GM12878 (cell line): ENCODE data around the gene OVCA2. TPM values are rescaled to one million over a fixed set of nuclear protein-coding genes. Genes with fewer than 3 reads are reported as not detected.

ENCODE experiments used
- ATAC-seq: fragments of 200-7000 bp; cut with Tn5 transposase; 3 replicates; pipeline ENCODE4 v1.9.1; 2020; ENCODE audit warnings: mild to moderate bottlenecking, moderate library complexity
- BruUV-seq: library from RNA; stranded (reverse); fragments of 400-500 nt; replicated peaks from 2 replicates; lab custom pipeline; 2021; lab: Mats Ljungman, UMichigan
- CTCF ChIA-PET: fragments of 300-600 bp; sonication (Branson Sonifier 250); formaldehyde crosslinking; extraction: SDS; loops from one replicate; lab custom pipeline; 2021; ENCODE audit warnings: inconsistent platforms; lab: Yijun Ruan, JAX
- POLR2A ChIA-PET: fragments of 350-600 bp; formaldehyde crosslinking; extraction: SDS; loops from one replicate; lab custom pipeline; 2021; ENCODE audit warnings: inconsistent platforms; lab: Charles Lee
- RAD21 ChIA-PET: fragments of 300-600 bp; sonication (Branson Sonifier 250); formaldehyde crosslinking; loops from one replicate; lab custom pipeline; 2023; ENCODE audit warnings: antibody characterized with exemption; ENCODE audit not compliant: unreplicated experiment; lab: Charles Lee
- SMC1A ChIA-PET: fragments of 300-600 bp; sonication (Branson Sonifier 250); formaldehyde crosslinking; loops from one replicate; lab custom pipeline; 2023; ENCODE audit not compliant: unreplicated experiment, uncharacterized antibody; lab: Charles Lee
- DNase-seq: peaks from one replicate; pipeline ENCODE4 v3.0.0-alpha.2; 2011; ENCODE audit warnings: low read depth, low spot score
- FAIRE-seq: peaks from 3 replicates; lab custom pipeline; 2011; peaks lifted over from hg19 to GRCh38; lab: Jason Lieb, UNC
- H2AFZ ChIP-seq: 2 replicates; pipeline ENCODE4 v1.6.0; 2011; ENCODE audit warnings: low read depth, low read length, control low read depth; ENCODE audit not compliant: control insufficient read depth
- H3K27ac ChIP-seq: 2 replicates; pipeline ENCODE4 v1.5.1; 2011; ENCODE audit warnings: control low read depth; ENCODE audit not compliant: control insufficient read depth, insufficient read depth
- H3K27me3 ChIP-seq, 2 experiments: replicated peaks in 1 of 2; 2 replicates each; pipeline versions ENCODE4 v1.6.0 to v1.6.1; 2011; ENCODE audit warnings: low read length in 1 of 2; ENCODE audit not compliant: control insufficient read depth in 2 of 2, insufficient read depth in 2 of 2
- H3K36me3 ChIP-seq, 2 experiments: 2 replicates each; pipeline ENCODE4 v1.5.1; 2011; ENCODE audit warnings: low read length in 1 of 2; ENCODE audit not compliant: control insufficient read depth in 2 of 2, insufficient read depth in 2 of 2
- H3K4me1 ChIP-seq: 2 replicates; pipeline ENCODE4 v1.6.1; 2011; ENCODE audit warnings: mild to moderate bottlenecking, low read length, moderate library complexity, mixed read lengths; ENCODE audit not compliant: control insufficient read depth, insufficient read depth
- H3K4me2 ChIP-seq: 2 replicates; pipeline ENCODE4 v1.6.0; 2011; ENCODE audit warnings: control low read depth; ENCODE audit not compliant: control insufficient read depth, insufficient read depth
- H3K4me3 ChIP-seq: fragments of 200-600 bp; sonication (generic); 2 replicates; pipeline ENCODE4 v1.5.1; 2016
- H3K79me2 ChIP-seq: 2 replicates; pipeline ENCODE4 v1.6.0; 2011; ENCODE audit warnings: low read length; ENCODE audit not compliant: control insufficient read depth, insufficient read depth
- H3K9ac ChIP-seq: 2 replicates; pipeline ENCODE4 v1.8.0; 2011; ENCODE audit warnings: low read length, control low read depth, mixed read lengths; ENCODE audit not compliant: control insufficient read depth, insufficient read depth
- H3K9me3 ChIP-seq: replicated peaks from 3 replicates; pipeline ENCODE4 v1.5.1; 2011; ENCODE audit warnings: mild to moderate bottlenecking, low read length; ENCODE audit not compliant: control insufficient read depth, insufficient read depth
- H4K20me1 ChIP-seq: 2 replicates; pipeline ENCODE4 v1.6.0; 2011; ENCODE audit not compliant: control insufficient read depth, insufficient read depth
- BCL11A ChIP-seq: IDR thresholded peaks from 2 replicates; pipeline ENCODE4 v1.6.1; 2011; ENCODE audit warnings: low read depth, low read length
- CREB1 ChIP-seq: IDR thresholded peaks from 2 replicates; pipeline ENCODE4 v1.6.1; 2012; ENCODE audit warnings: low read depth, mild to moderate bottlenecking, inconsistent platforms
- E2F4 ChIP-seq: IDR thresholded peaks from 2 replicates; pipeline ENCODE4 v1.6.1; 2012; ENCODE audit warnings: low read depth, low read length, improper control_type of control experiment
- HCFC1 ChIP-seq: fragments of 150-350 bp; IDR thresholded peaks from 2 replicates; pipeline ENCODE4 v1.6.1; 2014; ENCODE audit warnings: low read length
- HDGF ChIP-seq: fragments of 450-650 bp; IDR thresholded peaks from 2 replicates; pipeline ENCODE4 v1.6.1; 2016; ENCODE audit warnings: antibody characterized with exemption
- NR2C1 ChIP-seq: fragments of 450-650 bp; IDR thresholded peaks from 2 replicates; pipeline ENCODE4 v1.6.1; 2017; ENCODE audit warnings: antibody characterized with exemption, mild to moderate bottlenecking, moderate library complexity
- RUNX3 ChIP-seq: IDR thresholded peaks from 2 replicates; pipeline ENCODE4 v1.6.1; 2012; ENCODE audit warnings: low read length, inconsistent platforms
- ZNF217 ChIP-seq: fragments of 450-650 bp; IDR thresholded peaks from 2 replicates; pipeline ENCODE4 v1.6.1; 2017; ENCODE audit warnings: antibody characterized with exemption, mild to moderate bottlenecking
- WGBS: methylation state at CpG from one replicate; pipeline ENCODE4 v1.1.6; 2016; ENCODE audit warnings: low lambda C conversion rate; ENCODE audit not compliant: insufficient replicate concordance, insufficient coverage; ENCODE audit errors: missing lambda C conversion rate; 5-methylcytosine and 5-hydroxymethylcytosine counted together
- in situ Hi-C: fragments of 300-500 bp; cut with MboI; formaldehyde crosslinking; loops from 9 replicates; pipeline ENCODE4 v1.14.3; 2018; ENCODE audit warnings: mixed read lengths
- intact Hi-C: fragments of 100-400 bp; cut with micrococcal nuclease; formaldehyde crosslinking; loops from one replicate; pipeline ENCODE4 v1.14.2; 2022; ENCODE audit not compliant: unreplicated experiment
- polyA plus RNA-seq, 11 experiments: library from polyadenylated mRNA; depleted of rRNA in 4 of 11; unstranded in 6 of 11; stranded (reverse) in 5 of 11; fragments of >200 nt; fragmentation: Nextera tagmentation in 4 of 11; fragmentation: Illumina TruSeq in 1 of 11; extraction: Ambion mirVana in 4 of 11; extraction: Trizol in 1 of 11; gene quantifications; 1 replicate in 1 of 11; 2 replicates in 10 of 11; pipeline versions ENCODE4 v1.2.1 to v1.2.3, GENCODE V29; 2011 to 2016; ENCODE audit warnings: inconsistent platforms in 2 of 11, missing spikeins in 2 of 11, low read depth in 1 of 11
- total RNA-seq, 4 experiments: library from RNA; depleted of rRNA in 3 of 4; stranded (reverse); fragments of >200 nt in 3 of 4; fragmentation: Illumina TruSeq in 1 of 4; extraction: Trizol in 1 of 4; gene quantifications; 2 replicates each; pipeline versions ENCODE4 v1.2.1 to v1.2.3, GENCODE V29; 2013 to 2021

Gene OVCA2
- total and polyA plus RNA-seq, 10 of the 15 experiments (the other 5 are each of a cell fraction or from before 2014, with no cell fraction given) = 6.1 to 75.3 (median 40.7) TPM

DNA sequence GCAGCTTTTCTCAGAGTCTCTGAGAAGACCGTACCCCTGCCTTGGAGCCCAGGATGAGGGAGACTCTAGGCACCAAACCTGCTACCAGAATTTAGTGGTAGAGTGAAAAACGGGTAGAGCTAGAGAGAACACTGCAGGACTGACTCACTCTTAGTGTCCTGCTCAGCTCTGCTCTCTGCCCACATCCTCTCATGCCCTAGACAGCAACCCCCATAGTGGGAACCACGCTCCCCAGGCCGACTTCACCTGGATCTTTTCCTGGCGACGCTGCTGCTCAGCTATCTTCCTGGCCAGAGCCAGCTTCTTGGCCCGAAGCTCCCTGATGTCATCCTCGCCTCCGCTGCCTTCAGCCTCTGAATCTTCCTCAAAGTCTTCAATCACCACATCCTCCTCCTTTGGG lies 39.7 kb downstream of the OVCA2 start:
- no TSS peak for BruUV-seq
- no peak for ATAC-seq
- H3K36me3 ChIP-seq = peaks cover 17 to 23% of the 10 kb centered on the region in 2 experiments
- 92% methylated on average over 9 of the region's 9 CpGs for WGBS
- H3K27me3 ChIP-seq = no peaks in the 10 kb centered on the region
- H3K4me1 ChIP-seq = peaks cover 39% of the 10 kb centered on the region
- intact Hi-C loops (no loop called here), in situ Hi-C loops (no loop called here)
- no peak overlapping the region for H3K27ac ChIP-seq
- no peak overlapping the region for H3K4me2 ChIP-seq
- no peak for DNase-seq
- no peak overlapping the region for H3K9ac ChIP-seq
- H3K79me2 ChIP-seq = no peaks in the 10 kb centered on the region; the same call in 1 of the 2 replicates
- ChIA-PET CTCF (interaction anchor here (1.0 to 3.0 kb wide), 4 partner anchors 9 to 41 kb away, joined by 3 to 28 read pairs (median 22); partner anchors contain the start of gene HIC1), RAD21 (interaction anchor here (1.1 to 1.8 kb wide), 4 partner anchors 8 to 163 kb away, joined by 3 to 9 read pairs (median 4); no protein-coding TSS in a partner anchor), POLR2A (interaction anchor here (0.6 to 2.0 kb wide), 2 partner anchors 8 to 9 kb away, joined by 4 to 7 read pairs; no protein-coding TSS in a partner anchor), SMC1A (interaction anchor here (0.9 to 4.4 kb wide), 5 partner anchors 11 to 165 kb away, joined by 3 to 41 read pairs (median 3); no protein-coding TSS in a partner anchor)
- H3K4me3 ChIP-seq = no peak overlapping the region
- FAIRE-seq = no peak
- no peaks in the 10 kb centered on the region for H3K9me3 ChIP-seq
- H4K20me1 ChIP-seq = no peaks in the 10 kb centered on the region
- no peak overlapping the region for H2AFZ ChIP-seq
- TF ChIP-seq CREB1 (no peak), RUNX3 (no peak), HDGF (no peak), ZNF217 (no peak), E2F4 (no peak), BCL11A (no peak), HCFC1 (no peak), NR2C1 (no peak)
